Cerebellar cortex (tissue), 1 donor: Measurements from ENCODE around the gene TLE2.

Experiments used
- DNase-seq: peaks from one replicate; pipeline ENCODE4 v3.0.0-alpha.2; 2015; ENCODE audit warnings: low spot score

TLE2 gene

DNA sequence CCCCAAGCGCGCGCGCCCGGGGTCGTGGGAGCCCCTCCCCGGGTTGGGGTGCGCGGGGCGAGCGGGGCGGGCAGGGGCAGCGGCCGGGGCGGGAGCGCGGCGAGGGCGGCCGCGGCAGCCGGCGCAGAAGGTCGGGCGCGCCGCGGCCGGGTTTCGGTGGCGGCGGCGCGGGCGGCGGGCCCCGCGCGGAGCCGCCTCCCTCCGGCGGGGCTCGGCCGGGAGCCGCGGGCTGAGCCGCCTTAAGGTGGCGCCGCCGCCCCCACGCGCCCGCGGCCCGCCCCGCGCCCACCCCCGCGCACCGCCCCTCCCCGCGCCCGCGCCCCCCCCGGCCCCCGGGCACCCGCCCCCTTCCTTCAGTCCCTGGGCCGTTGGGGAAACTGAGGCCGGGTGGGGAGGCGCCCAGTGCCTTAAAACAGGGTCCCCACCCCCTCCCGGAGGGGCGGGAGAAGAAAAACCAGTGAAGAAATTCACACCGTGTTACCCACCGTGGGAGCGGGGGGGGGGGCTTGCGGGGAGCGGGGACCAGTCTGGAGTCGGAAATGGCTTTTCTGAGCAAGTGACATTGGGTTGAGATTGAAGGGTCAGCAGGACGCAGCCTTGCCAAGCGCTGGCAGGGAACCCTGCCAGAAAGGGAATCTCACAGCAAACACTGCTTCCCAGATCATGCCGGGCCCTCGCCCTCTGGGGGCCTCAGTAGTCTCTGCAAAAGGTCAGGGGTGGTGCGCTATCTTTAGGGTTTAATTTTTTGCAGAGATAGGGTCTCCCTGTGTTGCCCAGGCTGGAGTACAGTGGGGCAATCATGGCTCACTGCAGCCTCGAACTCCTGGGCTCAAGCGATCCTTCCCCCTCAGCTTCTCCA lies at the start of gene TLE2:
TSS of gene TLE2 (minus strand) at position 216 of the 859 bp plus-strand sequence. CDS start 376 bp downstream, outside the sequence.
- DNase-seq, result no peak

DNA sequence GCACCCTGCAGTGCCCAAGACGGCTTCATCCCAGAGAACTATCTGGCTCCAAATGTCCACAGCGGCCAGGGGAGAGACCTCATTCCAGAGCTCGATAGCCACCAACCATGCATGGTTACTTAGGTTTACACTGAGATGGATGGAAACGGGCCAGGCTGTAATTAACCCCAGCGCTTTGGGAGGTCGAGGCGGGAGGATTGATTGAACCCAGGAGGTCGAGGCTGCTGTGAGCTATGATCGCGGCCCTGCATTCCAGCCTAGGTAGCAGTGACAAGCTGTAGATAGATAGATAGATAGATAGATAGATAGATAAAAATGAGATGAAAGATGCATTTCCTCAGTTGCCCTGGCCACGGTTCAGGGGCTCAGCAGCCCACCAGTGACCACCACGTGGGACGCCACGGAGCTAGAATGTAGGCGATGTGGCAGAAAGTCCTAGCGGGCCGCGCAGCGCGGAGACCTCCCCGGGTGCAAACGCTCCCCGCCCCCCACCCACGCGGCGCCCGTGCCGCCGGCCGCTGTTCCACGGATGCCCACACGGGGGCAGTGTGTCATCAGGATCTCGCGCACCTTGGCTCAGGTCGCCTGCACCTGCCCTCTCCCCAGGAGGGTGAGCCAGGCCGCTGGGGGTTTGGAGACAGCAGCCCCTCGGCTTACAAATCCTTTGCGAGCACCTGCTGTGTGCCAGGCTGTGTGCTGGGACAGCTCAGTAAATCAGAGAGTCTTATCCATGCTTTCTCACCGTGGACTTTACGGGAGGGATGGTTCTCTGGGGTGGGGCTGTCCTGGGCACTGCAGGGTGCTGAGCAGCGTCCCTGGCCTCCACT lies 46.7 kb upstream of the TLE2 start:
- DNase-seq, result peak; percentile 68

DNA sequence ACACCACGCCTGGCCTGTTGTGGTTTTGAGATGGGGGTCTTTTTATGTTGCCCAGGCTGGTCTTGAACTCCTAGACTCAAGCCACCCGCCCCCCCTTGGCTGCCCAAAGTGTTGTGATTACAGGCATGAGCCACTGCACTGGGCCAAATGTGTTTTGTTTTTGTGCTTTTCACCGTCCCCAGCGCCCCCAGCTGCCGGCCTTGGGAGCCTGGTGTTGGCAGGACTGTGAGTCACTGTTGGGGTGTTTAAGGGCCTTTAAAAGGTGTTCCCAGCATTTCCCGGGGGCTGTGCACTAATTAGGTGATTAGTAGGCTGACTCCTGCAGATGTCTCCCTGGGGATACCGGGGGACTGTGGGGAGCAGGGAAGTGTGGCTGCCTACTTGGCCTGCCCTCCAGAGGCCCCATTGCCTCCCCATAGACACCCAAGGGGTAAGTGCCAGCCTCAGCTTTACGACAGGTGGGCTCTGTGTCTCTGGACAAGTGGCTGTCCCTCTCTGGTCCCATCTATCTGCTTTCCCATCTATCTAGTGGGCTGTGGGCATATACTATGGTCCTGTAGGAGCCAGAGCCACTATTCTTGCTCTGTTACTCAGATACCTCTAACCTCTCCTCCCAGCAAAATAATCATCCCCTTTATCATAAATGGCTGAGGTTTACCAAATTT lies 45.0 kb upstream of the TLE2 start:
- peak; percentile 54 for DNase-seq

DNA sequence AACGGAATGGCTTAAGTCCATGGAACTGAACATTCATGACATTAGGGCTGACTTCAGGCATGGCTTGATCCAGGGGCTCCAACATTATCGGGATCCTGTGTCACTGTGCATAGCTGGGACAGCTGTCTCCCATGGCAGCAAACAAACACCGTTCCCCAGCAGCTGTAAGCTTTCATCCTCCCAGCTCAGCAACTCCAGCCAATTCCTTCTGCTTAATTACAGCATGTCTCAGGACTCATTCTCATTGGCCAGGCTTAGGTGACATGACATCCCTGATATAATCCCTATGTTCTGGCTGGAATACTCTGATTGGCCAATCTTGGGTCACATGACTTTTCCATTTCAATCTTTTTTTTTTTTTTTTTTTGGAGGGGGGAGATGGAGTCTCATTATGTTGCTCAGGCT lies 44.1 kb upstream of the TLE2 start:
- peak; percentile 83 for DNase-seq

DNA sequence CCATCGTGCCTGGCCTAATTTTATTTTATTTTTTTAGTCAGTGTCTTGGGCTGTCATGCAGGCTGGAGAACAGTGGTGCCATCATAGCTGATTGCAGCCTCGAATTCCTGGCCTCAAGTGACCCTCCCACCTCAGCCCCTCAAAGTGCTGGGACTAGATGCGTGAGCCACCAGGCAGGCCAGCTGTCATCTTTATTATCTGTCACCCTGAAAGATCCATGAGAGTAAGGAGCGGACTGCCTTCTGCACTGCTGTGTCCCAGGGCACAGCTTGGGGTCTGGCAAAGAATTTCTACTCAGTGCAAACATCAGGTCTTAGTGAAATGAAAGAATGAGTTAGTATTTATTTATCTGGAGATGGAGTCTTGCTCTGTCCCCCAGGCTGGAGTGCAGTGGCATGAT lies 42.7 kb upstream of the TLE2 start:
- no peak for DNase-seq

DNA sequence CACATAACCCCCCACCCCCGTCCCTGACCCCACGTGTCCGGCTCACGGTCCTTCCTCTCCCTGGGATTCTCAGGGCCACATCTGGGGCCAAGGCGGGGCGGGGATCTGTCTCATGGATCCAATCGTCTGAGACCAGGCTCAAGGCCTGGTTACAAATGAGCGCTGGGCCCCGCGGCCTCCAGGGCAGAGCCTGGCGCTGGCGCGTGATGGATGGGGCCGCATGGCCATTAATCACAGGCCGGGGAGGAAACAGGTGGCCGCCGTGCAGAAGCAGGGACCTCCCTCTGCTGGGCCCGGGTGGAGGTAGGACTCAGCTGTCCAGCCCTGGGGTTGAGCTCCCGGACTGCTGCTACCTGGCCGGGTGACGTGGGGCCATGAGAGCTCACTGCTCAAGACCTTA lies 39.0 kb upstream of the TLE2 start:
- DNase-seq, result no peak

DNA sequence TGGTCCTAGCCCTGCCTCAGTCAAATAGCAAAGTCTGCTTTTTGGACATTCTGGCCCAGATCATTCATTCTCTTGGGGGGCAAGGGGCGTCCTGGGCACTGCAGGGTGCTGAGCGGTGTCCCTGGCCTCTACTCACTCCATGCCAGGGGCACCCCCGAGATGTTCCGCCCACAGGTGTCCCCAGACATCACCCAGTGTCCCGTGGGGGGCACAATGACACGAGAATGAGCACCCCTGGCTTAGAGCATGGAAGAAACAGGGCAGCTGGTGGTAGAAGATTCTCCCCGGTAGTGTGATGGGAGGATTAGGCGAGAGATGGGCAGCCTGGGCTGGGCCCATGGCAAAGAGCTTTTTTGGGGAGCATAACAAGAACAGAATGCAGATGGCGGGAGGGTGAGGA lies 38.5 kb upstream of the TLE2 start:
- no peak for DNase-seq

DNA sequence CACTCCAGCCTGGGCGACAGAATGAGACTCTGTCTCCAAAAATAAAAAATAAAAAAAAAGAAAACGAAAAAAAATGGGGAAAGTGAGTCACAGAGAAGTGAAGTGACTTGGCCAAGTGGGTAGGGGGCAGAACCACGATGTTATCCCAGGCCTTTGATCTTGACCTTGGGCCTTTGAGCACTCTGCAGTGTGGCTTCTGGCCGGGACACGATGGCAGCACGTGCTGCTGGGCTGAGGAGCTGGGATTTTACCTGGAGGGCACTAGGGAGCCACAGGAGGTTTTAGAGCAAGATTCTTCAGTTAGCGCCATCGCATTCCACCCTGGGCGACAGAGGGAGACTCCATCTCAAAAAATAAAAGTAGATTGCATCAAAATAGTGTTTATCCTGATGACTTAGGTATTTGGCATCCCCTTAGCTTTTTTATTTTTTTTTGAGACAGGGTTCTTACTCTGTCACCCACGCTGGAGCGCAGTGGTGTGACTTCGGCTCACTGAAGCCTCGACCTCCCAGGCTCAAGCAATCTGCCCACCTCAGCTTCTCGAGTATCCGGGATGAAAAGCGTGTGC lies 37.5 kb upstream of the TLE2 start:
- DNase-seq, result no peak

DNA sequence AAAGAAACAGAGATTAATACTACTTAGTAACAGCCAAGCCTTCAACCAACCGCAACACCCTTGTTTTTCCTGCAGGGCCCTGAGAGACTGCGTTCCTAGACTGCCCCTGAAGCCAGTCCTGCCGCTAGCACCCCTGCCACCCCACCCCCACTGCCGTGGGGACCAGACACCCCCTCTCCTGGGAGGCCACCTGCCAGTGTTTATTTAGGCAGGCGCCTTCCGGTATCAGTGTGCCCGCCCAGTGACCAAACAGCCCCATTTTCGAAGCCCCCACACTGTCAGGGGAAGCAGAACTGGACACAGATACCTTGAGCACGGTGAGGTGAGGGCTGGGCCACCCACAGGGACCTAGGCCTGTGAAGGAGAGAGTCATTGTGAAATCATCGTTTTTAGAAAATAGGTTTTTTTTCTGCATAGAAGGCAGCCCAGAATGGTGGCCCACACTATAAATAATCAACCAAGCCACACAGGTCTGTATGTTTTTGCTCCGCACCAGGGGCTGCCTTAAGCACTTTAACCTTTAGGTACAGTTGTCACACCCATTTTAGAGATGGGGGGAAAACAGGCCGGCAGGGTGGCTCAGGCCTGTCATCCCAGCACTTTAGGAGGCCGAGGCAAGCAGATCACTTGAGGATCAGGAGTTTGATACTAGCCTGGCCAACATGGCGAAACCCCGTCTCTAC lies 36.7 kb upstream of the TLE2 start:
- no peak for DNase-seq

DNA sequence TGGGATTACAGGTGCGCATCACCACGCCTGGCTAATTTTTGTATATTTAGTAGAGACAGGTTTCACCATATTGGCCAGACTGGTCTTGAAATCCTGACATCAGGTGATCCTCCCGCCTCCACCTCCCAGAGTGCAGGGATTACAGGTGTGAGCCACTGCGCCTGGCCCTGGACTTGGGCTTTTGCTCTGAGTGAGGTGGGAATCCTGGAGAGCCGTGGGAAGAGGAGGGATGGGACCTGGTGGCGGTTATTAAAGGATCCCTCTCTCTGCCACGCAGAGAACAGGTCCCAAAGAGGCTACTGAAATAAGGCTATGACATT lies 34.9 kb upstream of the TLE2 start:
- no peak for DNase-seq

DNA sequence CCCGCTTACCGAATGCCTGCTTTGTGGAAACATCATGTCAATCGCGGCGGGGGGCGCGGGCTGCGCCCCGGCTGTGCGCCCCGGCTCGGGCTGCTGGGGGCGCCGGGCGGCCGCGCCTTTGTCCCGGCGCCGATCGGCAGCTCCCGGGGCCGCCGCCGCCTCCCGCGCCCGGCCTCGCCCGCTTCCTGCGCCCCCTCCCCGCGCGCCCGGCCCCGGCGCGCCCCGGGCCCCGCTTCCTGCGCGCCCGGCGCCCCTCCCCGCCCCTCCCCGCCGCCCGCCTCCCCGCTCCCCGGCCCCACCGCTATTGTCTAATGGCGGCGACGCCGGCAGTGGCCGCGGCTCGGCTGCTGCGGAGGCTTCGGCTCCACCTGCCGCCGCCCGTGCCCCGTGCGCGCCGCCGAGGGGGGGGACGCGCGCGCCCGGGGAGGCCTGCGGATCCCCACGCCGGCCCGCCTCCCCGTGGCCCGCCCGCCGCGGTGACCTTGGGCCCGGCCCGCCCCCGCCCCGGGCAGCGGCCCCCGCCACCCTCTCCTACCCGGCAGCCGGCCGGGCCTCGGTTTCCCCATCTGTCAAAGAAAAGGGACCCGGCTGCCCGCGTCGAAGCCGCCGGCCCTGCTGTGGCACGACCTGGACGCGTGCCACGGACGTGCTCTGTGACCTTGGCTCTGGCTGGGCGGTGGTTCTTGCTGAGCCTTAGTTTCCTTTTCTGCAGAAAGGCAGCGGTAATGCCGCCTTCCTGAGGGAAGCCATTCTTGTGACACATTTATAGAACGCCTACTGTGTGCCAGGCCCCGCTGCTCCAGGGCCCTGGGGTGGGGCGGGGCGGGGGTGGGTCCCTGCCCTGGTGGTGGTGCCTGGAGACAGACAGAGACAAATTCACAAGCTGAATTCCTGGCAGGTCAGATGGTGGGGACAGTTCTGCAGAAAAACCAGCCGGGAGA lies 33.4 kb upstream of the TLE2 start, which contains the start of gene TLE5:
TSS of gene TLE5 (minus strand) at position 331 of the 941 bp plus-strand sequence. CDS start at position 36, 295 bp downstream.
- no peak for DNase-seq

DNA sequence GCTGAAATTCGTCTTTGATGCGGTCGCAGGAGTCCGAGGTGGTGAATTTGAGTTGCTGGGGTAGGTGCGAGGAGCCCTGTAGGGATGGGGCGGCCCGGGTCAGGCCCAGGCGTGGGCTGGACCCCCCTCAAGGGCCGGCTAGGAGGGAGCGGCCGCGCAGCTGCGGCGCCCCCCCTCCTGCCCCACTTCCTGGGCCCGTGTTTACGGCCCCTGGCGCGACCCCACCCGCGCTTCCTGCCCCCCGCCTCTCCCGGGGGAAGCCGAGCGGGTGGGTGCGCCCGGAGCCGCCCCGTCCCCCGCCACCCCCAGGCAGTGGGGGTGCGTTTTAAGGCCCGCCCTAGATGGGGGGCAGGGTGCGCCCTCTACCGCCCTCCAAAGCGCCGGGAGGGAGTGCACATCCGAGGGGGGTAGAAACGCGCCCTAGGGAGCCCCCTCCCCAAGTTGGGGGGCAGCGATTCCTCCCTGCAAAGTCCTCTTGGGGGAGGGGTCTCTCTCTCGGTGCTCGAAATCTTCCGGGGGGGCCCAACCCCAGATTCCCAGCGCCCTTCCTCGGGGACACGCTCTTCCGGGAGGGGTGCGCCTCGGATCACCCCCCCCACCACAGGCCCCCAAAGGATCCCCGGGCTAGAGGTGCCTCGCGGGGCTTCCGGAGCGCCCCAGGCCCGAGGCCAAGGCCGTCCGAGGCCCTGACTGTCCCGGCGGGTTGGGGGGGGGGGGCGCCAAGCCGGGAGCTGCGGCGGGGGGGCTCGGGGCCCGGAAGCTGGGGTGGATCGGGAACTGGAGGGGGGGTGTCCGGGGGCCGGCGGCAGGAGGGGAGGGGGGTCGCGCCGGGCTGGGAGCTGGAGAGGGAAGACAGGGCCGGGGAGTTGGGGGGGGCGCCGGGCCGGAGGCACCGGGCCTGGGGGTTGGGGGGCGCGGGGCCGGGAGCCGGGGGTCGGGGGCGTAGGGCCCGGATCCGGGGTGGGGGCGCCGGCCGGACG lies 32.4 kb upstream of the TLE2 start:
- no peak for DNase-seq

DNA sequence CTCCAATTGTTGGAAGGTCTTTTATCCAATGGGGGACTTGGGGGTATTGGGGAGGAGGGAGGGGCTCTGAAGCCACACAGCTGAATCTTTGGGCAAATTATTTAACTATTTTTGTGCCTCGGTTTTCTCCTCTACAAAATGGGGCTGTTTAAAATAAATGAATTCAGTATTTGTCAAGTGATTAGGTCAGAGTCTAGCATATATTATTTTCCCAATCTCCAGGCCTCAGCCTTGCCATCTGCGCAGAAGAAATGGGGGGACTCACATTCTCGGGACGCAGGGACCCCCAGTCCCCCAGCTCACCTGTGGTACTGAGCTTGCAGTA lies 31.7 kb upstream of the TLE2 start:
- DNase-seq, result no peak

DNA sequence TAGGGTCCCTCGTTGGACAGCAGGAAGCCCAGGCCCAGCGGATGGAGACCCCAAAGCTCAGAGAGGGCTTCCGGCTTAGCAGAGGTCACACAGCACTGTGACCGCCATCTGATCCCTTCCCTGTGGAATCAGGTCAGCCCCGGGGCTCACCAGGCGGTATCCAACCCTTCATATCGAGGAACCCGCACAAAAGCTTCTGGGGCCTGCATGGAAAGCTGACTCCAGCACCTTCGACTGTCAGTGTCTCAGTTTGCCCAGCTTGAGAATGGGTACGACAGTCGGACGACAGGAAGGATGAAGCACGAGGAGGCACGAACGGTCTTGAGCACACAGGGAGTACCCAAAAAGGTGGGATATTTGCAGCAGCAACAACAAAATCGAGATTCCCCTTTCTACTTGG lies 30.6 kb upstream of the TLE2 start:
- DNase-seq, result no peak

DNA sequence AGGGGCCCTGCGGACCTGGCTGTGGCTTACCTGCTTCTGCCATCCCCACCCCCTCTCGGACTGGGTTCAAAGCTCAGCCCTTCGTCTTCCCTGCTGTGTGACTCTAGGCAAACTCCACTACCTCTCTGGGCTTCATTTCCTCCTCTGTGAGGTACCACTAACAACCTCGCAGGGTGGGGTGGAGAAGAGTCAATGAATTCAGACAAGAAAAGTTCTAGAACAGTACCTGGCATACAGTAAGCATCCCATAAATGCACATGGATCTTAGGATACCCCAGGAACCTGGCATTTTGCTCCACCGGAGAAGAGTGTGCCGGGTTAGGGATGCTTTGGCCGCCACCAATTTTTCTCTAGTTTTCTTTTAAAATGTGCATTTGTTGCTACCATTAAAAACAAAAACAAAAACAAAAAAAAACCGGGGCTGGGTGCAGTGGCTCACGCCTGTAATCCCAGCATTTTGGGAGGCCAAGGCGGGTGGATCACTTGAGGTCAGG lies 29.8 kb upstream of the TLE2 start:
- DNase-seq, result no peak

DNA sequence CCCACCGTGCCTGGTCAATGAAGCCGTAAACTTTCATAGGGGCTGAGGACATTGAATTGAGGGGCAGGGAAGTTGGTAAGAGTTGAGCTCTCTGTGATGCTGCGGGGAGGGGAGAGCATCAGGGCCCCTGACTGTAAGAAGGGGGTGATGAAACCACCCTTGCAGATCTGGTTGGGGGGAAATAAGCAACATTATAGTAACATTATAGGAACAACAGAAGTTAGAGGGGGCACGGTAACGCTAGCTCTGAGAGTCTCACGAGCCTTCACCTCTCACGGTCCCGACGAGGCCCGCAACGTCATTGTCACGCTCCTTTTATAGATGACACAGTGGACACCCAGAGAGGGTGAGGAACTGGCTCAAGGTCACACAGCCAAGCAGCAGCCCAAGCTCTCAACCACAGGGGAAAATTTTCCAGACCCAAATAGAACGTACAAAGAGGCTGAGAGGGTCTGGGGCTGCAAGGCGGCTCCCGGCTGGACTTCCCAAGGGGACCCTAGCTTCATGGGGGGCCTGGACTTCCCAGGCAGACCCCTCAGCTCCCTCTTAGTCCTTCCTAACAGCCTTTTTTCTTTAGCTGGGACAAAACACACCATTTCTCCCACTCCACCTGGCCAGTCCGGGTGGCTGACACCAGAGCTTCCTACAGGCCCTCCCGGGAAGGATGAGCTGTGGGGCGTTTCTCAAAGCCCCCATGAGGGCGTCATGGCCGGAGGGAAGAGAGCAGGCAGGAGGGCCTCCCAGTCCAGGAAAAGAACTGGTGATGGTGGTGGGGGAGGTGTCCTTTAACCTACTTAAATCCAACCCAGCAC lies 29.1 kb upstream of the TLE2 start:
- DNase-seq, result no peak

DNA sequence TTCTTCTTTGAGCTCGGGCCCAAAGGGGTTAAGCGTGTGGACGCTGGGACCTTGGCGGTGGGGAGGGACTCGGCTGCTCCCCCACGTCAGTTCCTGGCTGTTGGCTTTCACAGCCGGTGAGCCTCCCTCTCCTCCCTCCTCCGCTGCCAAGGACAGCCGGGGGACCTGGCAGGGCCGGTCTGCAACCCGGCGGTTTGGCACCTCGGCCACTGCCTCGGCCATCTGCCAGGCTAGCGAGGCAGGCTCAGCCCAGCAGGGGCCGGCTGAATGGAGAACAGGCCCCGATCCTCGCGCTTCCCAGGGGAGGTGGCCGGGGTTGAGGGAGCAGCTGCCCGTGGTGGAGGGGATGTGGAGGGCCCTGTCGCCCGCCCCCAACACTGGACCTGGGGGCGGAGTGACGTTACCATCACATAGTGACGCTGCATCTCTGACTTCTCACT lies 28.2 kb upstream of the TLE2 start:
- DNase-seq, result peak; percentile 96

DNA sequence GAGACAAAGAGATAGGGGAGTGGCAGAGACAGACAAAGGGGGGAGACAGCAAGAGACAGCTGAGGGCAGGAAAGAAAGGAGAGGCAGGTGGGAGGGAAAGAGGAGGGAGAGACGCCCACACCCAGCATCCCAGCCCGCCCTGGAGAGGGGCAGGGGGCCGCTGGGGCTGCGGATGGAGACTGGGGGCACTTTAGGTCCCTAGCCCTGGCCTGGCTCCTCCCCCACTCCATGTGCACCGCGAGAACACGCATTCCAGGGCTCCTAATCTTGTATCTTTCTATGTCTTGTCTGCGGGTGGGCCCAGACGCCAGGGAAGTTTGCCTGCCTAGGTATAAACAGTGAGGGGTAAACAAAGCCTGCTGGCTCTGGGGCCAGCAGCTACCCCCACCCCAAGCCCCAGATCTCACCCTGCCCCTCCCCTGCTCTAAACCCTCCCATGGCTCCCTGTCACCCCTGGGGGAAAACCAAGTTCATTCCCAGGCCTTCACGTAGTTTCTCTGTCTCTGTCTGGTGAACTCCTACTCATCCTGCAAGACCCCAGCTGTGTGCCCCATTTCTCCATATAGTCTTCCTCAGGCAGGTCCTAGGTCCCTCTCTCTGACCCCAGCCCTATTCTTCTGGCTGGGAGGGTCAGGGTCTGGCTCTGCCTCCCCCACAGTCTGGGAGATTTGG lies 27.5 kb upstream of the TLE2 start:
- no peak for DNase-seq
